Sigmoid colon (tissue), 7 donors: ENCODE results near the gene DAPK1. TPM values are rescaled to one million over a fixed set of nuclear protein-coding genes. Genes with fewer than 3 reads are reported as not detected.
A peak's percentile ranks its signal among the peaks of the same experiment; 100 is the strongest.

Experiments
- DNase-seq: peaks from one replicate; pipeline ENCODE4 v3.0.0-alpha.2; 2019
- H3K27ac ChIP-seq, 4 donors: fragments of 200-600 bp; sonication (generic); one replicate each; pipeline ENCODE4 v1.5.1; 2016 to 2019; ENCODE audit warnings: mild to moderate bottlenecking in 1 of 4
- H3K27me3 ChIP-seq, 3 donors: fragments of 200-600 bp; sonication (generic); one replicate each; pipeline ENCODE4 v1.5.1; 2019; ENCODE audit warnings: mild to moderate bottlenecking in 1 of 3
- H3K36me3 ChIP-seq, 4 donors: fragments of 200-600 bp; sonication (generic); one replicate each; pipeline ENCODE4 v1.5.1; 2016 to 2019
- H3K4me1 ChIP-seq, 4 donors: fragments of 200-600 bp; sonication (generic); one replicate each; pipeline ENCODE4 v1.5.1; 2017 to 2019
- H3K4me3 ChIP-seq, 4 donors: fragments of 200-600 bp; sonication (generic); one replicate each; pipeline ENCODE4 v1.5.1; 2017 to 2019; ENCODE audit warnings: mild to moderate bottlenecking in 2 of 4, moderate library complexity in 1 of 4
- H3K9me3 ChIP-seq, 4 donors: fragments of 200-600 bp in 3 of 4; sonication (generic) in 3 of 4; one replicate each; pipeline versions ENCODE4 v1.5.1 to v1.6.1; 2013 to 2019
- CTCF ChIP-seq, 4 experiments: fragments of 450-650 bp in 3 of 4; fragments of 200-600 bp in 1 of 4; IDR thresholded peaks; one replicate each; pipeline ENCODE4 v1.5.1; 2016 to 2019; ENCODE audit warnings: antibody characterized with exemption in 4 of 4, mild to moderate bottlenecking in 3 of 4, moderate library complexity in 2 of 4
- EP300 ChIP-seq, 4 donors: sonication (generic); formaldehyde crosslinking; IDR thresholded peaks; one replicate each; pipeline ENCODE4 v1.6.1; 2017; ENCODE audit warnings: antibody characterized with exemption in 4 of 4
- POLR2A ChIP-seq, 2 donors: fragments of 450-650 bp; IDR thresholded peaks; one replicate each; pipeline ENCODE4 v1.6.1; 2016; ENCODE audit warnings: antibody characterized with exemption in 2 of 2, mild to moderate bottlenecking in 2 of 2, moderate library complexity in 2 of 2
- POLR2AphosphoS5 ChIP-seq, 4 donors: sonication (generic); formaldehyde crosslinking; IDR thresholded peaks; one replicate each; pipeline ENCODE4 v1.6.1; 2017; ENCODE audit warnings: antibody characterized with exemption in 4 of 4
- WGBS, 2 donors: extraction: QIAGEN DNeasy Blood & Tissue Kit; methylation state at CpG; one replicate each; pipeline ENCODE4 v1.1.7; 2013; 5-methylcytosine and 5-hydroxymethylcytosine counted together
- intact Hi-C: fragments of 100-400 bp; cut with DNase I; formaldehyde crosslinking; loops from one replicate; pipeline ENCODE4 v1.15.1; 2023
- polyA plus RNA-seq, 3 donors: library from polyadenylated mRNA; stranded (reverse); fragments of 200-250 nt; gene quantifications; one replicate each; pipeline ENCODE4 v1.2.3, GENCODE V29; 2013
- total RNA-seq, 4 donors: library from RNA; depleted of rRNA; stranded (reverse); fragments of >200 nt; gene quantifications; one replicate each; pipeline ENCODE4 v1.1.0, GENCODE V29; 2016
- donor health status: healthy with polysubstance abuse.
- donor health status: Bipolar disorder and iron deficiency.
- donor health status: healthy.

The DAPK1 gene
- total and polyA plus RNA-seq, 7 donors, result 4.8 to 92.5 (median 78.1) TPM

- no peaks in the 10 kb centered on the region for H3K36me3 ChIP-seq
- no peak overlapping the region for H3K4me3 ChIP-seq
- intact Hi-C loops, result loop anchor here (5.0 kb wide), 1 partner anchor 34 kb away; no protein-coding TSS in a partner anchor
- H3K9me3 ChIP-seq, result no peaks in the 10 kb centered on the region
- H3K4me1 ChIP-seq, result peaks cover 0 to 84% (median 77%) of the 10 kb centered on the region in 4 donors
- no peaks in the 10 kb centered on the region for H3K27me3 ChIP-seq
- 80 to 91% methylated on average over 10 of the region's 10 CpGs for WGBS, 2 donors
- no peak for TF ChIP-seq CTCF (IDR thresholded peaks at IDR 0.05)
- no peak for TF ChIP-seq EP300 (IDR thresholded peaks at IDR 0.05)
- peak overlapping the region; percentile 46 to 81 (median 80) for H3K27ac ChIP-seq
- DNase-seq, result no peak
Observed at GRCh38 chr9:87551772-87552217, 54.1 kb downstream of the DAPK1 start.

- no peak for DNase-seq
- intact Hi-C loops, result loop anchor here (5.0 kb wide), 1 partner anchor 37 kb away; no protein-coding TSS in a partner anchor
- Histone ChIP-seq H3K27ac (peak overlapping the region; percentile 54 to 81 (median 72)), H3K36me3 (no peaks in the 10 kb centered on the region), H3K27me3 (no peaks in the 10 kb centered on the region), H3K9me3 (no peaks in the 10 kb centered on the region), H3K4me1 (peaks cover 0 to 95% (median 82%) of the 10 kb centered on the region in 4 donors), H3K4me3 (no peak overlapping the region)
- WGBS, 2 donors, result 77 to 86% methylated on average over 11 of the region's 11 CpGs
- TF ChIP-seq POLR2AphosphoS5 (IDR thresholded peaks at IDR 0.05), result no peak
- no peak for TF ChIP-seq CTCF (IDR thresholded peaks at IDR 0.05)
- TF ChIP-seq POLR2A (IDR thresholded peaks at IDR 0.05), result no peak
- no peak for TF ChIP-seq EP300 (IDR thresholded peaks at IDR 0.05)
Observed at GRCh38 chr9:87554171-87554910, 56.7 kb downstream of the DAPK1 start.

- intact Hi-C loops, result loop anchor here (5.0 kb wide), 1 partner anchor 38 kb away; no protein-coding TSS in a partner anchor
- Histone ChIP-seq H3K36me3 (no peaks in the 10 kb centered on the region), H3K27ac (peak overlapping the region; percentile 54 to 81 (median 72)), H3K4me1 (peaks cover 0 to 95% (median 80%) of the 10 kb centered on the region in 4 donors), H3K9me3 (no peaks in the 10 kb centered on the region), H3K4me3 (no peak overlapping the region), H3K27me3 (no peaks in the 10 kb centered on the region)
- DNase-seq, result no peak
- no peak for TF ChIP-seq EP300 (IDR thresholded peaks at IDR 0.05)
- TF ChIP-seq CTCF (IDR thresholded peaks at IDR 0.05), result no peak
- TF ChIP-seq POLR2AphosphoS5 (IDR thresholded peaks at IDR 0.05), result peak in 1 of 4 donors; percentile 11
- WGBS, 2 donors, result 61 to 88% methylated on average over 2 of the region's 2 CpGs
Observed at GRCh38 chr9:87554976-87555375, 57.3 kb downstream of the DAPK1 start.

GRCh38 chr9:87556039-87556438 is 58.4 kb downstream of the DAPK1 start:
- H3K4me1 ChIP-seq, result peaks cover 0 to 91% (median 70%) of the 10 kb centered on the region in 4 donors
- intact Hi-C loops, result no loop called here
- no peak for TF ChIP-seq POLR2A (IDR thresholded peaks at IDR 0.05)
- TF ChIP-seq EP300 (IDR thresholded peaks at IDR 0.05), result peak in 3 of 4 donors; percentile 15 to 58 (median 30)
- TF ChIP-seq POLR2AphosphoS5 (IDR thresholded peaks at IDR 0.05), result no peak
- H3K27ac ChIP-seq, result peak overlapping the region; percentile 10 to 81 (median 66)
- H3K36me3 ChIP-seq, result no peaks in the 10 kb centered on the region
- no peak overlapping the region for H3K4me3 ChIP-seq
- no peaks in the 10 kb centered on the region for H3K27me3 ChIP-seq
- DNase-seq, result no peak
- 40 to 54% methylated on average over 7 of the region's 7 CpGs for WGBS, 2 donors
- no peaks in the 10 kb centered on the region for H3K9me3 ChIP-seq

- H3K27me3 ChIP-seq, result no peaks in the 10 kb centered on the region
- no peak for DNase-seq
- TF ChIP-seq CTCF (IDR thresholded peaks at IDR 0.05), result no peak
- no peak for TF ChIP-seq POLR2AphosphoS5 (IDR thresholded peaks at IDR 0.05)
- no peak for TF ChIP-seq EP300 (IDR thresholded peaks at IDR 0.05)
- TF ChIP-seq POLR2A (IDR thresholded peaks at IDR 0.05), result no peak
- H3K4me1 ChIP-seq, result peaks cover 0 to 88% (median 62%) of the 10 kb centered on the region in 4 donors
- H3K27ac ChIP-seq, result peak overlapping the region; percentile 10 to 79 (median 54)
- H3K9me3 ChIP-seq, result no peaks in the 10 kb centered on the region
- H3K4me3 ChIP-seq, result no peak overlapping the region
- WGBS, 2 donors, result 72 to 75% methylated on average over 6 of the region's 6 CpGs
- no peaks in the 10 kb centered on the region for H3K36me3 ChIP-seq
- intact Hi-C loops, result no loop called here
Observed at GRCh38 chr9:87556821-87557220, 59.2 kb downstream of the DAPK1 start.
